Transverse colon (tissue), 3 donors: Measurements from ENCODE around the gene MTX2.

Source experiments
- CTCF ChIP-seq, 5 experiments: fragments of 200-600 bp in 3 of 5; fragments of 450-650 bp in 2 of 5; sonication (generic) in 3 of 5; IDR thresholded peaks; 1 replicate in 2 of 5; 2 replicates in 3 of 5; pipeline ENCODE4 v1.5.1; 2016 to 2017; ENCODE audit warnings: antibody characterized with exemption in 5 of 5, inconsistent platforms in 3 of 5, mild to moderate bottlenecking in 2 of 5, moderate library complexity in 1 of 5
- EP300 ChIP-seq: sonication (generic); formaldehyde crosslinking; IDR thresholded peaks from one replicate; pipeline ENCODE4 v1.6.1; 2017; ENCODE audit warnings: antibody characterized with exemption, low read depth
- POLR2A ChIP-seq: fragments of 450-650 bp; IDR thresholded peaks from one replicate; pipeline ENCODE4 v1.6.1; 2016; ENCODE audit warnings: antibody characterized with exemption, mild to moderate bottlenecking, moderate library complexity

DNA sequence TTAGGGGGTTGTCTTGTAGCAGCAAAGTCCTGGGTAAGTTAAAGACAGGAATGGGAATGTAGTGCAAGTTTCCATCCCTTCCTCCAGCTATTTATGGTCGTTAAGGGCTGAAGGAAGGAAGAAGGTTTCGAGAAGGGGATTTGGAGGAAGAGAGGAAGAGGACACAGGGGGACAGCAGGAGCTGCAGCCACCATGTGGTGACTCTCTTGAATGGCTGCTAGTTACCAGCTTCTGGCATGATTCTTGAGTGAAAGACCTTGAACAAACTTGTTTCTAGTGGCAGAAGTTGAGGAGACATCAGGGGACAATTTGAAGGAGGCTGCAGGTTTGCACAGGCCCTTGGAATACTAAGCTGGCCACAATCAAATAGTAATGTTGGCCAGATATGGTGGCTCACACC lies 116.6 kb downstream of the MTX2 start:
- TF ChIP-seq CTCF (IDR thresholded peaks at IDR 0.05) (no peak), POLR2A (no peak), EP300 (no peak)
